ENCODE results near the gene RAB3IL1.

DNA sequence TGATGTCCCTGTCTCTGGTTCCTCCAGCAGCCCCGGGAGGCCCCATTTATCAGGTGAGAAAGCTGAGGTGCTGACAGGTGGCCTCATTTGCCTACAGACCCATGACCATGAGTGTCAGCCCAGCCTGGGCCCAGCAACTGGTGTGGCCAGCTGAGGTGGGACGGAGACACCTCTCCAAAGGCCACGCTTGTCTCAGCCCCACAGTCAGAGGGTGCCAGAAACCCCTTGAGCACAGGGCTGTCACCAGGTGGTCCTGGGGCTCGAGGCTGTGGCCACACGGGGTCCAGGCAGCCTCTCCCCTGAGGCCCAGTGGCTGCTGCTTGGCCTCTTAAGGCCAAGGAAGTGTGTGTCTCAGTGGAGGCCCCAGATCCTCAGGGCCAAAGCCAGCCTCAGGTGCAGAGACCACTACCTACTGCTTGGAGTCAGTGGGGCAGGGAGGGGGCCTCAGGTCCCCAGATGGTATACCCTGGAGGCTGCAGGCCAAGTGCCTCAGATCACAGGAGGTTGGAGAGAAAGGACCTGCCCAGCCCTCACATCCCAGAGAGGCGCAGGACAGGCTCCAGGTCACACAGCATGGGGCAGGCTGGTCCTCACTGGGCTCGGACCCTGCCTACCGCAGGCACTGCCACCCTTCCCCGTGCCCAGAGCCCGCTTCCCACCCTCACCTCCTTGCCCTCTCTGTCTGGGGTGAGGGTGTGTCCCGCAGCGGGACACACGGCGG lies 11.4 kb downstream of the RAB3IL1 start:
- TF ChIP-seq CTCF (IDR thresholded peaks at IDR 0.05) (no peak), EP300 (IDR thresholded peaks at IDR 0.05) (no peak), POLR2A (IDR thresholded peaks at IDR 0.05) (no peak)
